DND-41 (cell line): ENCODE results near the gene SLC18A3.

ENCODE experiments used
- ATAC-seq: fragments of 200-7000 bp; cut with Tn5 transposase; 3 replicates; pipeline ENCODE4 v1.9.1; 2021; ENCODE audit warnings: low read depth; ENCODE audit not compliant: insufficient read depth
- DNase-seq: peaks from one replicate; pipeline ENCODE4 v3.0.0-alpha.2; 2020
- H2AFZ ChIP-seq: 2 replicates; pipeline ENCODE4 v1.6.0; 2012; ENCODE audit warnings: low read depth, low read length
- H3K27ac ChIP-seq: 2 replicates; pipeline ENCODE4 v1.5.1; 2012; ENCODE audit warnings: low read length, inconsistent platforms
- H3K27me3 ChIP-seq: fragments of 200-600 bp; sonication (generic); 2 replicates; pipeline ENCODE4 v1.6.0; 2012; ENCODE audit warnings: low read length, mild to moderate bottlenecking, inconsistent platforms; ENCODE audit not compliant: insufficient read depth, poor library complexity
- H3K36me3 ChIP-seq: 2 replicates; pipeline ENCODE4 v1.5.1; 2012; ENCODE audit warnings: low read length, inconsistent platforms; ENCODE audit not compliant: insufficient read depth
- H3K4me1 ChIP-seq: 2 replicates; pipeline ENCODE4 v1.5.1; 2012; ENCODE audit warnings: mild to moderate bottlenecking, low read length; ENCODE audit not compliant: insufficient read depth
- H3K4me2 ChIP-seq: 2 replicates; pipeline ENCODE4 v1.6.0; 2012; ENCODE audit warnings: mild to moderate bottlenecking, moderate library complexity, low read length, inconsistent platforms; ENCODE audit not compliant: insufficient read depth
- H3K4me3 ChIP-seq, 2 experiments: fragments of 200-600 bp in 1 of 2; shearing (Covaris generic) in 1 of 2; 2 replicates each; pipeline ENCODE4 v1.5.1; 2012 to 2016; ENCODE audit warnings: inconsistent platforms in 2 of 2, low read length in 2 of 2, mild to moderate bottlenecking in 2 of 2, low read depth in 1 of 2, moderate library complexity in 1 of 2
- H3K79me2 ChIP-seq: 2 replicates; pipeline ENCODE4 v1.6.0; 2012; ENCODE audit warnings: low read length, inconsistent platforms; ENCODE audit not compliant: insufficient read depth
- H3K9ac ChIP-seq: 2 replicates; pipeline ENCODE4 v1.6.0; 2012; ENCODE audit warnings: low read depth, mild to moderate bottlenecking, inconsistent platforms, low read length, moderate library complexity
- H3K9me3 ChIP-seq: 2 replicates; pipeline ENCODE4 v1.5.1; 2012; ENCODE audit warnings: low read length, moderate library complexity, mild to moderate bottlenecking, inconsistent platforms; ENCODE audit not compliant: insufficient read depth, severe bottlenecking
- H4K20me1 ChIP-seq: 2 replicates; pipeline ENCODE4 v1.6.0; 2012; ENCODE audit warnings: low read length; ENCODE audit not compliant: insufficient read depth
- EZH2 ChIP-seq: IDR thresholded peaks from 3 replicates; pipeline ENCODE4 v1.6.1; 2012; ENCODE audit warnings: borderline replicate concordance, low read depth, mild to moderate bottlenecking, moderate library complexity, low read length, inconsistent platforms; ENCODE audit not compliant: severe bottlenecking
- TF ChIP-seq, protein P1 (sequence below): IDR thresholded peaks from 2 replicates; pipeline ENCODE4 v1.5.1; 2012; ENCODE audit warnings: borderline replicate concordance, low read length, moderate library complexity, mild to moderate bottlenecking; ENCODE audit not compliant: poor library complexity, severe bottlenecking; ENCODE audit errors: extremely low read depth

SLC18A3 gene

DNA sequence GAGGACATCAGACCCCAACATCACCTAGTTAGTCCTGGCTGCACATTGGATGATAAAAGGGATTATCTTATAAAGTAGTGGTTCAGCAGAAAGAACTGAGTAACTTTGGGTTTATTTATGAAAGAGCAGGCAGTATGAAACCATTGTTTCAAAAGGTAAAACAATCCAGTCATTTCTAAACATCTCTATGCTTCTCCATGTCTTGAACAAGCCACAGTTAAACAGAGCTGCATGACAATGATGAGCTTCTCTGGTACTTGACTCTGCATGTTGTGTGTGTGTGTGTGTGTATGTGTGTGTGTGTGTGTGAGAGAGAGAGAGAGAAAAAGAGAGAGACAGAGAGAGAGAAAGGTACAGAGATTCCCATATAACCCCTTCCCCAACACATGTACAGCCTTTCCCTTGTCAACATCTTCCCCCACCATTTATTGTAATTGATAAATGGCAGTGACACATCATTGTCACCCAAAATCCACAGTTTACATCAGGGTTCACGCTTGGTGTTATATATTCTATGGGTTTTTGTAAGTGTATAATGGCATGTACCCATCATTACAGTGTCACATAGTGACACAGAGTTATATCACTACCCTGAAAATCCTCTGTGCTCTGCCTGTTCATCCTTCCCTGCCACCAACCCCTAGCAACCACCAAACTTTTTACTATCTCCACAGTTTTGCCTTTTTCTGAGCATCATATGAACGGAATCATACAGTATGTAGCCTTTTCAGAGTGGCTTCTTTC is 32.8 kb upstream of the SLC18A3 start:
- Histone ChIP-seq H3K9ac (no peak overlapping the region), H3K4me2 (no peak overlapping the region), H3K79me2 (no peaks in the 10 kb centered on the region), H3K27me3 (no peaks in the 10 kb centered on the region), H3K4me3 (no peak overlapping the region), H4K20me1 (no peaks in the 10 kb centered on the region), H2AFZ (no peak overlapping the region), H3K4me1 (no peaks in the 10 kb centered on the region), H3K36me3 (no peaks in the 10 kb centered on the region), H3K9me3 (no peaks in the 10 kb centered on the region), H3K27ac (no peak overlapping the region)
- DNase-seq (no peak), ATAC-seq (no peak)
- no peak for TF ChIP-seq EZH2
- TF ChIP-seq, protein P1, sequence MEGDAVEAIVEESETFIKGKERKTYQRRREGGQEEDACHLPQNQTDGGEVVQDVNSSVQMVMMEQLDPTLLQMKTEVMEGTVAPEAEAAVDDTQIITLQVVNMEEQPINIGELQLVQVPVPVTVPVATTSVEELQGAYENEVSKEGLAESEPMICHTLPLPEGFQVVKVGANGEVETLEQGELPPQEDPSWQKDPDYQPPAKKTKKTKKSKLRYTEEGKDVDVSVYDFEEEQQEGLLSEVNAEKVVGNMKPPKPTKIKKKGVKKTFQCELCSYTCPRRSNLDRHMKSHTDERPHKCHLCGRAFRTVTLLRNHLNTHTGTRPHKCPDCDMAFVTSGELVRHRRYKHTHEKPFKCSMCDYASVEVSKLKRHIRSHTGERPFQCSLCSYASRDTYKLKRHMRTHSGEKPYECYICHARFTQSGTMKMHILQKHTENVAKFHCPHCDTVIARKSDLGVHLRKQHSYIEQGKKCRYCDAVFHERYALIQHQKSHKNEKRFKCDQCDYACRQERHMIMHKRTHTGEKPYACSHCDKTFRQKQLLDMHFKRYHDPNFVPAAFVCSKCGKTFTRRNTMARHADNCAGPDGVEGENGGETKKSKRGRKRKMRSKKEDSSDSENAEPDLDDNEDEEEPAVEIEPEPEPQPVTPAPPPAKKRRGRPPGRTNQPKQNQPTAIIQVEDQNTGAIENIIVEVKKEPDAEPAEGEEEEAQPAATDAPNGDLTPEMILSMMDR = no peak

DNA sequence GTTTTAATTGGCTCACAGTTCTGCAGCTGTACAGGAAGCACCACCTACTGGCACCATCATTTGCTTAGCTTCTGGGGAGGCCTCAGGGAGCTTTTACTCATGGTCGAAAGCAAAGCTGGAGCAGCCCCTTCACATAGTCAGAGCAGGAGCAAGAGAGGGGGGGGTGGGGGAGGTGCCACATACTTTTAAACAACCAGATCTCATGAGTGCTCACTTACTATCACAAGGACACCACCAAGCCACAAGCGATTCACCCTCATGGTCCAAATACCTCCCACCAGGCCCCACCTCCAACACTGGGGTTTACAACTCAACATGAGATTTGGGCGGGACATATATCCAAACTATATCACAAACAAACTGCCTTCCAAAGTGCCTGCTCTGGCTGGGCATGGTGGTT is 31.7 kb upstream of the SLC18A3 start:
- TF ChIP-seq EZH2 = no peak
- TF ChIP-seq, protein P1 = no peak
- Histone ChIP-seq H3K4me1 (no peaks in the 10 kb centered on the region), H3K36me3 (no peaks in the 10 kb centered on the region), H3K27me3 (no peaks in the 10 kb centered on the region), H4K20me1 (no peaks in the 10 kb centered on the region), H3K9ac (no peak overlapping the region), H3K79me2 (no peaks in the 10 kb centered on the region), H3K4me3 (no peak overlapping the region), H3K9me3 (no peaks in the 10 kb centered on the region), H2AFZ (no peak overlapping the region), H3K27ac (no peak overlapping the region), H3K4me2 (no peak overlapping the region)
- DNase-seq (no peak), ATAC-seq (no peak)

DNA sequence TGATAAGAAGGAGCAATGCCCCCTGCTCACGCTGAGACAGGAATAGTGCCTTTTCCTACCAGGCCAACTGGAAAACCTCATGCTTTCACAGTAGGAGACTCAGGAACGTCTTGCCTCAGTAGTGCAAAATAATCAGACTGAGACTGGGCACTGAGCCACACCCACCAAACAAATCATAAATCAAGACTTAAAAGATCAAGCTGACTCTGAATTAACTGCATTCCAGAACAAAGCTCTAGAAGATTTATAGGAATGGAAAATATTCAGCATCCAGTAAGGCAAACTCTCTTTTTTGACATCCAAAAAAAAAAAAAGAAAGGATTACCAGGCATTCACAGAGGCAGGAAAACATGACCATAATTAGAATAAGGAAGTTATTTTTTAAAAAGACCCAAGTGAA is 30.5 kb upstream of the SLC18A3 start:
- no peak overlapping the region for H3K9ac ChIP-seq
- H3K4me1 ChIP-seq = no peaks in the 10 kb centered on the region
- no peak for ATAC-seq
- no peak for DNase-seq
- no peaks in the 10 kb centered on the region for H3K79me2 ChIP-seq
- H2AFZ ChIP-seq = no peak overlapping the region
- H3K27ac ChIP-seq = no peak overlapping the region
- no peaks in the 10 kb centered on the region for H3K9me3 ChIP-seq
- H3K4me2 ChIP-seq = no peak overlapping the region
- no peaks in the 10 kb centered on the region for H3K27me3 ChIP-seq
- TF ChIP-seq EZH2 = no peak
- TF ChIP-seq, protein P1 = no peak
- H3K4me3 ChIP-seq = no peak overlapping the region
- no peaks in the 10 kb centered on the region for H4K20me1 ChIP-seq
- H3K36me3 ChIP-seq = no peaks in the 10 kb centered on the region
